A549 (cell line): ENCODE measurements around the gene ELF4. TPM values are rescaled to one million over a fixed set of nuclear protein-coding genes. Genes with fewer than 3 reads are reported as not detected.

Experiments used
- ATAC-seq, 2 experiments: fragments of 200-7000 bp in 1 of 2; fragments of >200 bp in 1 of 2; cut with Nextera tagmentation in 1 of 2; cut with Tn5 transposase in 1 of 2; 3 replicates each; pipeline versions ENCODE4 v1.8.0 to v1.9.1; 2018 to 2020; ENCODE audit warnings: mild to moderate bottlenecking in 1 of 2, moderate library complexity in 1 of 2
- CTCF ChIA-PET: fragments of 300-600 bp; sonication (Branson Sonifier 250); formaldehyde crosslinking; extraction: SDS; loops from one replicate; lab custom pipeline; 2021; ENCODE audit warnings: antibody characterized with exemption, inconsistent platforms; lab: Yijun Ruan, JAX
- POLR2A ChIA-PET: fragments of 350-600 bp; formaldehyde crosslinking; extraction: SDS; loops from one replicate; lab custom pipeline; 2021; ENCODE audit warnings: antibody characterized with exemption, inconsistent platforms; lab: Yijun Ruan, JAX
- DNase-seq, 2 experiments: peaks; one replicate each; pipeline versions ENCODE4 v3.0.0 to v3.0.0-alpha.2; 2011 to 2016; ENCODE audit warnings: low read depth in 1 of 2, low spot score in 1 of 2
- FAIRE-seq: peaks from 2 replicates; lab custom pipeline; 2011; peaks lifted over from hg19 to GRCh38; lab: Jason Lieb, UNC
- H3K27ac ChIP-seq, 2 experiments: fragments of >200 bp; sonication (Bioruptor Twin); formaldehyde crosslinking; 3 replicates each; pipeline ENCODE4 v1.5.1; 2016 to 2017
- H3K4me1 ChIP-seq: fragments of >200 bp; sonication (Bioruptor Twin); formaldehyde crosslinking; 3 replicates; pipeline ENCODE4 v1.6.1; 2016
- H3K4me2 ChIP-seq: fragments of >200 bp; sonication (Bioruptor Twin); formaldehyde crosslinking; 3 replicates; pipeline ENCODE4 v1.6.1; 2016
- H3K4me3 ChIP-seq: fragments of >200 bp; sonication (Bioruptor Twin); formaldehyde crosslinking; 3 replicates; pipeline ENCODE4 v1.5.1; 2016
- H3K9me3 ChIP-seq: fragments of >200 bp; sonication (Bioruptor Twin); formaldehyde crosslinking; 3 replicates; pipeline ENCODE4 v1.6.1; 2016
- CEBPB ChIP-seq, 2 experiments: fragments of >200 bp in 1 of 2; sonication (Bioruptor Twin) in 1 of 2; formaldehyde crosslinking in 1 of 2; IDR thresholded peaks; 2 replicates each; pipeline ENCODE4 v1.6.1; 2012 to 2016
- CHD2 ChIP-seq: fragments of 150-350 bp; IDR thresholded peaks from 2 replicates; pipeline ENCODE4 v1.6.1; 2014; ENCODE audit warnings: low read length; ENCODE audit not compliant: partially characterized antibody
- CHD4 ChIP-seq: fragments of 200-600 bp; sonication (generic); IDR thresholded peaks from 2 replicates; pipeline ENCODE4 v1.6.1; 2016; ENCODE audit warnings: antibody characterized with exemption, mild to moderate bottlenecking, borderline replicate concordance
- CTCF ChIP-seq: fragments of >200 bp; sonication (Bioruptor Twin); formaldehyde crosslinking; IDR thresholded peaks from 3 replicates; pipeline ENCODE4 v1.5.1; 2016
- FOXS1 ChIP-seq: fragments of 250-450 bp; sonication (Bioruptor Pico); IDR thresholded peaks from 2 replicates; pipeline ENCODE4 v1.5.0; 2020; ENCODE audit warnings: mild to moderate bottlenecking, moderate library complexity
- HDAC2 ChIP-seq: fragments of 200-600 bp; sonication (generic); IDR thresholded peaks from 2 replicates; pipeline ENCODE4 v1.6.1; 2016
- HOXB5 ChIP-seq: fragments of 250-450 bp; sonication (Bioruptor Pico); IDR thresholded peaks from 2 replicates; pipeline ENCODE4 v1.5.0; 2020; ENCODE audit warnings: mild to moderate bottlenecking, moderate library complexity
- KDM1A ChIP-seq: fragments of 200-600 bp; sonication (generic); IDR thresholded peaks from 2 replicates; pipeline ENCODE4 v1.6.1; 2016; ENCODE audit warnings: low read depth, mild to moderate bottlenecking
- KDM5A ChIP-seq: fragments of 200-600 bp; sonication (generic); IDR thresholded peaks from 2 replicates; pipeline ENCODE4 v1.6.1; 2016; ENCODE audit warnings: antibody characterized with exemption, mild to moderate bottlenecking
- MAX ChIP-seq: IDR thresholded peaks from 2 replicates; pipeline ENCODE4 v1.6.1; 2012
- MAZ ChIP-seq: fragments of 150-350 bp; IDR thresholded peaks from 2 replicates; pipeline ENCODE4 v1.6.1; 2014; ENCODE audit warnings: antibody characterized with exemption, low read depth, low read length, borderline replicate concordance
- NPAS2 ChIP-seq: fragments of 250-450 bp; sonication (Bioruptor Pico); IDR thresholded peaks from 2 replicates; pipeline ENCODE4 v1.8.0; 2022; ENCODE audit warnings: mild to moderate bottlenecking, moderate library complexity, borderline replicate concordance
- POLR2AphosphoS2 ChIP-seq: conservative IDR thresholded peaks from 2 replicates; pipeline ENCODE4 v1.6.1; 2012; ENCODE audit warnings: low read length, improper control_type of control experiment, inconsistent platforms
- RAD21 ChIP-seq, 2 experiments: fragments of >200 bp in 1 of 2; sonication (Bioruptor Twin) in 1 of 2; formaldehyde crosslinking in 1 of 2; IDR thresholded peaks in 1 of 2; conservative IDR thresholded peaks in 1 of 2; 2 replicates in 1 of 2; 3 replicates in 1 of 2; pipeline ENCODE4 v1.6.1; 2012 to 2018; ENCODE audit warnings: inconsistent platforms in 1 of 2
- RNF2 ChIP-seq: fragments of 200-600 bp; sonication (generic); IDR thresholded peaks from 2 replicates; pipeline ENCODE4 v1.6.1; 2016; ENCODE audit warnings: low read depth, mild to moderate bottlenecking, antibody characterized with exemption, moderate library complexity, borderline replicate concordance
- TFCP2L1 ChIP-seq: fragments of 250-450 bp; sonication (Bioruptor Pico); IDR thresholded peaks from 2 replicates; pipeline ENCODE4 v1.5.0; 2021; ENCODE audit warnings: mild to moderate bottlenecking
- TP53 ChIP-seq: fragments of 250-450 bp; sonication (Bioruptor Pico); IDR thresholded peaks from 2 replicates; pipeline ENCODE4 v1.5.0; 2021; ENCODE audit warnings: mild to moderate bottlenecking, moderate library complexity
- USF2 ChIP-seq: fragments of 450-650 bp; IDR thresholded peaks from 2 replicates; pipeline ENCODE4 v1.6.1; 2014; ENCODE audit warnings: antibody characterized with exemption
- ZC3H11A ChIP-seq: fragments of 450-650 bp; IDR thresholded peaks from 2 replicates; pipeline ENCODE4 v1.6.1; 2014; ENCODE audit warnings: antibody characterized with exemption, mild to moderate bottlenecking
- ZFP36 ChIP-seq: fragments of 450-650 bp; IDR thresholded peaks from 2 replicates; pipeline ENCODE4 v1.6.1; 2014; ENCODE audit warnings: borderline replicate concordance; ENCODE audit not compliant: partially characterized antibody
- ZSCAN20 ChIP-seq: fragments of 250-450 bp; sonication (Bioruptor Pico); IDR thresholded peaks from 2 replicates; pipeline ENCODE4 v1.8.0; 2022; ENCODE audit warnings: mild to moderate bottlenecking, moderate library complexity
- WGBS: methylation state at CpG from one replicate; pipeline ENCODE4 v1.1.6; 2017; ENCODE audit errors: missing lambda C conversion rate; 5-methylcytosine and 5-hydroxymethylcytosine counted together
- polyA plus RNA-seq, 4 experiments: library from polyadenylated mRNA; depleted of rRNA in 3 of 4; stranded (reverse); fragments of >200 nt; fragmentation: RNase III in 1 of 4; extraction: RNeasy Plus Mini Kit Qiagen cat#74134 plus additional on column Dnase treatment in 1 of 4; gene quantifications; 2 replicates in 3 of 4; 3 replicates in 1 of 4; pipeline ENCODE4 v1.2.3, GENCODE V29; 2011 to 2017
- TF ChIP-seq, protein P1 (sequence below): IDR thresholded peaks from 2 replicates; pipeline ENCODE4 v1.6.1; 2012
- TF ChIP-seq, protein P2 (sequence below): fragments of 150-350 bp; IDR thresholded peaks from 2 replicates; pipeline ENCODE4 v1.6.1; 2014; ENCODE audit warnings: low read depth, mild to moderate bottlenecking, low read length

ELF4 gene
- polyA plus RNA-seq, 2 of the 4 experiments (the other 2 are of a cell fraction), result 16.0 to 18.0 TPM

- ChIA-PET CTCF (interaction anchor here (0.6 to 2.6 kb wide), 10 partner anchors 15 to 170 kb away, joined by 3 to 8 read pairs (median 3); no protein-coding TSS in a partner anchor), POLR2A (no interaction called here)
- Histone ChIP-seq H3K4me2 (no peak overlapping the region), H3K4me1 (peaks cover 21% of the 10 kb centered on the region), H3K27ac (no peak overlapping the region), H3K9me3 (no peaks in the 10 kb centered on the region), H3K4me3 (no peak overlapping the region)
- no peak for FAIRE-seq
- WGBS, result 98% methylated on average over 5 of the region's 6 CpGs
- no peak for ATAC-seq
- TF ChIP-seq CHD4, result no peak
- DNase-seq, result no peak
Measured at GRCh38 chrX:130095249-130096030, 14.9 kb downstream of the ELF4 start.

GRCh38 chrX:130094696-130095095 is 15.6 kb downstream of the ELF4 start:
- ATAC-seq, result no peak
- ChIA-PET CTCF (interaction anchor here (0.7 to 2.6 kb wide), 7 partner anchors 14 to 97 kb away, joined by 3 to 8 read pairs (median 3); no protein-coding TSS in a partner anchor), POLR2A (no interaction called here)
- 94% methylated on average over 4 of the region's 8 CpGs for WGBS
- Histone ChIP-seq H3K27ac (no peak overlapping the region), H3K4me3 (no peak overlapping the region), H3K4me2 (no peak overlapping the region), H3K4me1 (peaks cover 21% of the 10 kb centered on the region), H3K9me3 (no peaks in the 10 kb centered on the region)
- TF ChIP-seq USF2 (no peak), MAX (no peak), CHD4 (no peak), MAZ (no peak), TP53 (CRISPR knock-in tag) (no peak)
- no peak for FAIRE-seq
- no peak for DNase-seq

DNA sequence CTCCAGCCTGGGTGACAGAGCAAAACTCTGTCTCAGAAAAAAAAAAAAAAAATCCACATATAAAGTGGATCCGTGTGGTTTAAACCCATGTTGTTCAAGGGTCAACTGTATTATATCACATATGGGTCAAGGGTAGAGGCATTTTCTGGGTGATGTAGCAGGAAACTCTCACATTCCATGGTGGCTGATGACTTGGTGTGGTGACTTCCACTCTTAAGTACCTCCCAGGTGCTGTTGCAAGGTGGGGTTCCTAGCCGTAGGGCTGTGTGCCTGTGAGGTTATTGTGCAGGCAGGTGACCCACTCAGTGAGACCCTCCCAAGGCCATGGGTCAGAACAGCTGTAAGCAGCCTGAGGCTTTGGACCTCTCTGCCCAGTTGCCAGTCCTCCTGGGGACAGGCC is 17.0 kb downstream of the ELF4 start:
- H3K9me3 ChIP-seq, result no peaks in the 10 kb centered on the region
- TF ChIP-seq HOXB5 (no peak), KDM1A (no peak)
- TF ChIP-seq, protein P1, sequence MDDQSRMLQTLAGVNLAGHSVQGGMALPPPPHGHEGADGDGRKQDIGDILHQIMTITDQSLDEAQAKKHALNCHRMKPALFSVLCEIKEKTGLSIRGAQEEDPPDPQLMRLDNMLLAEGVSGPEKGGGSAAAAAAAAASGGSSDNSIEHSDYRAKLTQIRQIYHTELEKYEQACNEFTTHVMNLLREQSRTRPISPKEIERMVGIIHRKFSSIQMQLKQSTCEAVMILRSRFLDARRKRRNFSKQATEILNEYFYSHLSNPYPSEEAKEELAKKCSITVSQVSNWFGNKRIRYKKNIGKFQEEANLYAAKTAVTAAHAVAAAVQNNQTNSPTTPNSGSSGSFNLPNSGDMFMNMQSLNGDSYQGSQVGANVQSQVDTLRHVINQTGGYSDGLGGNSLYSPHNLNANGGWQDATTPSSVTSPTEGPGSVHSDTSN, result no peak
- no peak overlapping the region for H3K27ac ChIP-seq
- DNase-seq (no peak), ATAC-seq (no peak), FAIRE-seq (no peak)
- 88% methylated on average over 2 of the region's 2 CpGs for WGBS
- no peak overlapping the region for H3K4me3 ChIP-seq
- POLR2A ChIA-PET, result no interaction called here
- CTCF ChIA-PET, result interaction anchor here (0.9 kb wide), 1 partner anchor 17 kb away, joined by 4 read pairs; no protein-coding TSS in a partner anchor
- H3K4me1 ChIP-seq, result peaks cover 14% of the 10 kb centered on the region
- H3K4me2 ChIP-seq, result no peak overlapping the region

DNA sequence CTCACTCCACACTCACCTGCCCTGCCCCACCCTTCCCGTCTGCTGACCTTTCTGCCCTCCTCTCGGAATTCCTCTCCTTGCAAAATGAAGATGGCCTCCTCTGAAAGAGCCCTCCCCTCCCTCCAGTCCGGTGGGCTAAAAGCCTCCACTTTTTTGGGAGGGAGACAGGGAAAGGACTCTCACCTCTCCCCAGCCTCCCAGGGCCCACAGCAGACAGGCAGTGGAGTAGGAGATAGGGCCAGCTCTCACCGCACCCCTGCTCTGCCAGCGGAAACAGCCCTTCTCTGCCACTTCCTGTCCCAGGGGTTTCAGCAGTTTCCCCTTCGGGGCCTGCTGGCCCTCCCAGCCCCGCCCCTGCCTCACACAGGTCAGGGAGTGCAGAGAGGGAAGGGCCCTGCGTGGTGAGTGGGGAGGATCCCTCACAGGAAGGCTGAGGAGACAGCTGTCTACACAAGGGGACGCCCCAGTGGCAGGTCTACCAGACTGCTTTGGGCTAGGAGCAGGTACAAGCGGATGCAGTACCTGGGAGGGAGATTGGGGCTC is 18.2 kb downstream of the ELF4 start:
- ATAC-seq (peak; percentile 50 to 60; a peak in 4 of 6 replicates), DNase-seq (no peak), FAIRE-seq (no peak)
- Histone ChIP-seq H3K9me3 (no peaks in the 10 kb centered on the region), H3K4me2 (no peak overlapping the region), H3K27ac (peak overlapping the region in 1 of 2 experiments; percentile 25; a peak in 1 of 6 replicates), H3K4me3 (no peak overlapping the region), H3K4me1 (0 out of 3 replicates have a peak, but pooled peaks cover 6% of the 10 kb centered on the region)
- ChIA-PET POLR2A (no interaction called here), CTCF (interaction anchor here (0.9 to 2.4 kb wide), 3 partner anchors 12 to 32 kb away, joined by 3 to 11 read pairs (median 4); no protein-coding TSS in a partner anchor)
- WGBS, result 80% methylated on average over 6 of the region's 10 CpGs
- no peak for TF ChIP-seq CHD2
- TF ChIP-seq ZC3H11A, result no peak
- no peak for TF ChIP-seq POLR2AphosphoS2
- no peak for TF ChIP-seq CTCF
- no peak for TF ChIP-seq NPAS2 (CRISPR knock-in tag)
- TF ChIP-seq HDAC2, result no peak
- TF ChIP-seq RAD21 (conservative IDR thresholded peaks at IDR 0.05 in 1 of 2, IDR thresholded peaks at IDR 0.05 in 1 of 2), result no peak
- no peak for TF ChIP-seq FOXS1 (CRISPR knock-in tag)
- no peak for TF ChIP-seq HOXB5
- no peak for TF ChIP-seq CEBPB (IDR thresholded peaks at IDR 0.05)
- no peak for TF ChIP-seq KDM5A
- no peak for TF ChIP-seq TFCP2L1 (CRISPR knock-in tag)
- TF ChIP-seq TP53 (CRISPR knock-in tag), result no peak
- TF ChIP-seq, protein P2, sequence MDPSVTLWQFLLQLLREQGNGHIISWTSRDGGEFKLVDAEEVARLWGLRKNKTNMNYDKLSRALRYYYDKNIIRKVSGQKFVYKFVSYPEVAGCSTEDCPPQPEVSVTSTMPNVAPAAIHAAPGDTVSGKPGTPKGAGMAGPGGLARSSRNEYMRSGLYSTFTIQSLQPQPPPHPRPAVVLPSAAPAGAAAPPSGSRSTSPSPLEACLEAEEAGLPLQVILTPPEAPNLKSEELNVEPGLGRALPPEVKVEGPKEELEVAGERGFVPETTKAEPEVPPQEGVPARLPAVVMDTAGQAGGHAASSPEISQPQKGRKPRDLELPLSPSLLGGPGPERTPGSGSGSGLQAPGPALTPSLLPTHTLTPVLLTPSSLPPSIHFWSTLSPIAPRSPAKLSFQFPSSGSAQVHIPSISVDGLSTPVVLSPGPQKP, result no peak
- no peak for TF ChIP-seq RNF2
- TF ChIP-seq MAZ, result no peak
- TF ChIP-seq ZFP36, result no peak
- TF ChIP-seq ZSCAN20 (CRISPR knock-in tag), result no peak
